ENCODE measurements around the gene IQGAP2.

The IQGAP2 gene

DNA sequence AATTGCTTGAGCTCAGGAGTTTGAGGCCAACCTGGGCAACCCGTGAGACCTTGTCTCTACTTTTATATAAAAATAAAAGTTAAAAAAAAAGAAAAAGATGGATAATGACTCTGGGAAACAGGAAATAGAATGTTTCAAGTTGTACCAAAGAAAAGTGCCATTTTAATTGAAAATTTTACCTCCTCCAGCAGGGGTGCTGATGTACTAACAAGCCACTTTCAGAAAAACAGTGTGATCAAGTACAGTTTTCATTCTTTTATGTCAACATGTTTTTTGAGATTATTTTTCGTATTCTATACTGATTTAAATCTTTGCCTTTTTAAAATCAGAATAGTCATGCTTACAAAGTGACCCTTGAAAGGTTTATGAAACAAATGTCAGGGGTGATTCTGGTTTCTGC lies 343.6 kb downstream of the IQGAP2 start:
- no peak for TF ChIP-seq PPARA (CRISPR knock-in tag; IDR thresholded peaks at IDR 0.05; ENCODE audit: borderline replicate concordance)
- peak; percentile 25; the same call in 2 of the 3 replicates for ATAC-seq

GRCh38 chr5:76747706-76748105 lies 344.6 kb downstream of the IQGAP2 start:
- no peak for ATAC-seq

GRCh38 chr5:76751291-76751690 lies 348.2 kb downstream of the IQGAP2 start:
- ATAC-seq, result no peak
- TF ChIP-seq TCF4 (CRISPR knock-in tag; IDR thresholded peaks at IDR 0.05; ENCODE audit: borderline replicate concordance), result no peak
- no peak for TF ChIP-seq GLIS3 (CRISPR knock-in tag; IDR thresholded peaks at IDR 0.05)
- TF ChIP-seq ZC3H10 (CRISPR knock-in tag; IDR thresholded peaks at IDR 0.05), result no peak

More at GRCh38 chr5:76747706-76748105, 344.6 kb downstream of the IQGAP2 start:
- TF ChIP-seq ESRRG (CRISPR knock-in tag; IDR thresholded peaks at IDR 0.05) (no peak), PATZ1 (CRISPR knock-in tag; IDR thresholded peaks at IDR 0.05; ENCODE audit: borderline replicate concordance) (no peak), CSRNP3 (CRISPR knock-in tag; IDR thresholded peaks at IDR 0.05) (no peak), BACH2 (CRISPR knock-in tag; IDR thresholded peaks at IDR 0.05; ENCODE audit: borderline replicate concordance) (no peak), ZNF565 (CRISPR knock-in tag; conservative IDR thresholded peaks at IDR 0.05; ENCODE audit: low read depth) (no peak), GLIS3 (CRISPR knock-in tag; IDR thresholded peaks at IDR 0.05) (no peak), PPARA (CRISPR knock-in tag; IDR thresholded peaks at IDR 0.05; ENCODE audit: borderline replicate concordance) (no peak), ZNF8 (CRISPR knock-in tag; IDR thresholded peaks at IDR 0.05) (no peak), ZNF70 (CRISPR knock-in tag; IDR thresholded peaks at IDR 0.05) (no peak), TOX (CRISPR knock-in tag; IDR thresholded peaks at IDR 0.05; ENCODE audit: borderline replicate concordance) (no peak)
- TF ChIP-seq, protein P1, sequence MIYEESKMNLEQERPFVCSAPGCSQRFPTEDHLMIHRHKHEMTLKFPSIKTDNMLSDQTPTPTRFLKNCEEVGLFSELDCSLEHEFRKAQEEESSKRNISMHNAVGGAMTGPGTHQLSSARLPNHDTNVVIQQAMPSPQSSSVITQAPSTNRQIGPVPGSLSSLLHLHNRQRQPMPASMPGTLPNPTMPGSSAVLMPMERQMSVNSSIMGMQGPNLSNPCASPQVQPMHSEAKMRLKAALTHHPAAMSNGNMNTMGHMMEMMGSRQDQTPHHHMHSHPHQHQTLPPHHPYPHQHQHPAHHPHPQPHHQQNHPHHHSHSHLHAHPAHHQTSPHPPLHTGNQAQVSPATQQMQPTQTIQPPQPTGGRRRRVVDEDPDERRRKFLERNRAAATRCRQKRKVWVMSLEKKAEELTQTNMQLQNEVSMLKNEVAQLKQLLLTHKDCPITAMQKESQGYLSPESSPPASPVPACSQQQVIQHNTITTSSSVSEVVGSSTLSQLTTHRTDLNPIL (CRISPR knock-in tag; IDR thresholded peaks at IDR 0.05; ENCODE audit: low read depth), result no peak

DNA sequence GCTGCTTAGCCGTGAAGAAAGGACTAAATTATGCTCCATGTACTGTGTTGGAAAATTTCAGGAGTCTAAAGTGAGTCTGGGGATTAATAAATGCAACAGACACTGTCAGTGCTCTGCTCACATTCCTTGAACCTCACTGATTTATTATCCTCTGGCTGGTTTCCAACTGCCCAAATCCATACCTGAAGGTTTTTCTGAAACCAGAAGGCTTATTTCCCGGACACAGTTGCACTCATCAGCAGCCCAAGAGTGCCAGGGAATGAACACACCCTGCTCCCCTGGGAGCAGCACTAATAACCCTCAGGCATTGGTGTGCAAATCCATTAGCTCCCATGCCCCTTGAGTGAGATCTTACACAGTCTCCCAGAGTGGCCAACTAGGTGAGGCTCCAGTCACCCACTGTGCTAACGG lies 351.6 kb downstream of the IQGAP2 start:
- ATAC-seq, result no peak
- no peak for TF ChIP-seq TOX (CRISPR knock-in tag; IDR thresholded peaks at IDR 0.05; ENCODE audit: borderline replicate concordance)
- TF ChIP-seq TCF4 (CRISPR knock-in tag; IDR thresholded peaks at IDR 0.05; ENCODE audit: borderline replicate concordance), result no peak
- TF ChIP-seq, protein P2, sequence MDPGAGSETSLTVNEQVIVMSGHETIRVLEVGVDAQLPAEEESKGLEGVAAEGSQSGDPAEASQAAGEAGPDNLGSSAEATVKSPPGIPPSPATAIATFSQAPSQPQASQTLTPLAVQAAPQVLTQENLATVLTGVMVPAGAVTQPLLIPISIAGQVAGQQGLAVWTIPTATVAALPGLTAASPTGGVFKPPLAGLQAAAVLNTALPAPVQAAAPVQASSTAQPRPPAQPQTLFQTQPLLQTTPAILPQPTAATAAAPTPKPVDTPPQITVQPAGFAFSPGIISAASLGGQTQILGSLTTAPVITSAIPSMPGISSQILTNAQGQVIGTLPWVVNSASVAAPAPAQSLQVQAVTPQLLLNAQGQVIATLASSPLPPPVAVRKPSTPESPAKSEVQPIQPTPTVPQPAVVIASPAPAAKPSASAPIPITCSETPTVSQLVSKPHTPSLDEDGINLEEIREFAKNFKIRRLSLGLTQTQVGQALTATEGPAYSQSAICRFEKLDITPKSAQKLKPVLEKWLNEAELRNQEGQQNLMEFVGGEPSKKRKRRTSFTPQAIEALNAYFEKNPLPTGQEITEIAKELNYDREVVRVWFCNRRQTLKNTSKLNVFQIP (CRISPR knock-in tag; IDR thresholded peaks at IDR 0.05; ENCODE audit: borderline replicate concordance, low read depth), result no peak
- TF ChIP-seq BACH2 (CRISPR knock-in tag; IDR thresholded peaks at IDR 0.05; ENCODE audit: borderline replicate concordance), result no peak
- TF ChIP-seq PATZ1 (CRISPR knock-in tag; IDR thresholded peaks at IDR 0.05; ENCODE audit: borderline replicate concordance), result no peak
- TF ChIP-seq ZNF565 (CRISPR knock-in tag; conservative IDR thresholded peaks at IDR 0.05; ENCODE audit: low read depth), result no peak
- no peak for TF ChIP-seq RARB (CRISPR knock-in tag; IDR thresholded peaks at IDR 0.05)
- no peak for TF ChIP-seq ZC3H10 (CRISPR knock-in tag; IDR thresholded peaks at IDR 0.05)
- no peak for TF ChIP-seq CSRNP3 (CRISPR knock-in tag; IDR thresholded peaks at IDR 0.05)
- TF ChIP-seq ZFP30 (CRISPR knock-in tag; IDR thresholded peaks at IDR 0.05), result no peak

All from SK-N-SH treated with all-trans-retinoic acid at 6 μM for 48 hours (cell line).